Mucosa of rectum (tissue), 2 donors: ENCODE data around the gene SP3.

Experiments used
- H3K27ac ChIP-seq, 2 donors: one replicate each; pipeline ENCODE4 v1.7.0; 2013; ENCODE audit warnings: inconsistent platforms in 2 of 2, low read depth in 2 of 2, low read length in 2 of 2
- H3K27me3 ChIP-seq, 2 donors: one replicate each; pipeline ENCODE4 v1.7.0; 2013; ENCODE audit warnings: low read length in 2 of 2; ENCODE audit not compliant: control insufficient read depth in 2 of 2, insufficient read depth in 2 of 2
- H3K36me3 ChIP-seq, 2 donors: one replicate each; pipeline ENCODE4 v1.7.0; 2013; ENCODE audit warnings: low read length in 2 of 2; ENCODE audit not compliant: control insufficient read depth in 2 of 2, insufficient read depth in 2 of 2
- H3K4me1 ChIP-seq, 2 donors: one replicate each; pipeline ENCODE4 v1.7.0; 2013; ENCODE audit warnings: low read length in 2 of 2, mild to moderate bottlenecking in 1 of 2; ENCODE audit not compliant: control insufficient read depth in 2 of 2, insufficient read depth in 2 of 2
- H3K4me3 ChIP-seq, 2 donors: one replicate each; pipeline ENCODE4 v1.7.0; 2013; ENCODE audit warnings: low read length in 2 of 2
- H3K9ac ChIP-seq, 2 donors: one replicate each; pipeline ENCODE4 v1.7.0; 2013; ENCODE audit warnings: low read length in 2 of 2, low read depth in 1 of 2, mild to moderate bottlenecking in 1 of 2
- H3K9me3 ChIP-seq, 2 donors: one replicate each; pipeline ENCODE4 v1.7.0; 2013; ENCODE audit warnings: low read length in 2 of 2; ENCODE audit not compliant: control insufficient read depth in 2 of 2
- donor health status: healthy.
- donor health status: Normal muscosa, but diverticular disease.

SP3 gene

DNA sequence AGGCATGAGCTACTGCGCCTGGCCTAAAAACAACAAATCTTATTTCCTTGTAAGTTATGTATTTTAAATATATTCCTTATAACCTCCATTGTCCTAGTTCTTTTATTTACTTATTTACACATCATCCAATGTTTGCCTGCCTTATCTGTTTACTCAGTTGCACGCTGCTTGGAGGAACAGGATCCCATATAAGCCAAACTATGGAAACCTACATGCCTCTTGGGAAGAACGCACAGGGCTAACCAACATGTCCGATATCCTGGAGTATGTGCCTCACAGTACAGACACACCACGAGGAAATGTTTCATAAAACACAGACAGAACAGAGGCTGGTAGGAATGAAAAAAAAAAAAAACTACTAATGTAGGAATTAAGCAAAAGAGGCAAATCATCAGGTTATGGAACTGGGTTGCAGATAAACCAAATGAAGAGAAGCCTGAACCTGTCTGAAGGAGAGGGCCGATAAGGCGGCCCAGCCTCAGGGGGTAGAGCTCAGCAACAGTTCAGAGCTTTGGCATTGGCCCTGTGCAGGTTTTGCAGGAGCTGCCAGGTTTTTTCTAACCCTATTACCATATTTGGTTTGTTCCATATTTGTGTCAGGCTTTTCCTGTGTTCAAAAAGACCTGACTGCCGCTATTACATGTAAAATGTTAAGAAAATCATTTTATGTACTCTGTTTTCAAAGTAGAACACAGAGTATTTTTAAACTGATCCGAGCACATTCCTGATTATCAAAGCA, 19.9 kb upstream of the SP3 start:
- Histone ChIP-seq H3K9ac (no peak overlapping the region), H3K4me1 (peaks cover 4% of the 10 kb centered on the region in 2 donors), H3K4me3 (no peak overlapping the region), H3K27ac (no peak overlapping the region), H3K36me3 (no peaks in the 10 kb centered on the region), H3K27me3 (no peaks in the 10 kb centered on the region), H3K9me3 (no peaks in the 10 kb centered on the region)

DNA sequence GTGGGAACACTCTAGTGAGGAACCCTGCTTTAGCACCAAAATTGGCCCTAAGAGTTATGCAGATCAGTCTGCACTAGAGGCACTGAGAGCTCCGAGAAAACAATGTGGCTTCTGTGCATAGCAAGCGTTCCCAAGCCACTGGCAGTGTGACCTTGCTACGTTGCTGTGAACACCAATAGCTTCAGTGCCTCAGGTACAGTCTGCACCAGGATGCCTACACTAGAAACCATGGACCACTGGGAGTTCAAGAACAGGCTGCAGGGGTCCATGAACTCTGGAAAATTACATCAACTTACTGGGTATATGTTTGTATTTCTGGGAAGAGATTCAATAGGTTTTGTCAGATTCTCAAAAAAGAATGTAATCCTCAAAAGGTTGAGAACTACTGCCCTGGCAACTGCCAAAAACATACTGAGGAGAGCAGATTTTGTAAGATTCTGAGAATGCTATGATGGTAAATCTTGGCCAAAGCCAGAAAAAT, 18.3 kb upstream of the SP3 start:
- Histone ChIP-seq H3K27ac (no peak overlapping the region), H3K4me1 (peaks cover 4% of the 10 kb centered on the region in 2 donors), H3K9me3 (no peaks in the 10 kb centered on the region), H3K4me3 (no peak overlapping the region), H3K27me3 (no peaks in the 10 kb centered on the region), H3K9ac (no peak overlapping the region), H3K36me3 (no peaks in the 10 kb centered on the region)

DNA sequence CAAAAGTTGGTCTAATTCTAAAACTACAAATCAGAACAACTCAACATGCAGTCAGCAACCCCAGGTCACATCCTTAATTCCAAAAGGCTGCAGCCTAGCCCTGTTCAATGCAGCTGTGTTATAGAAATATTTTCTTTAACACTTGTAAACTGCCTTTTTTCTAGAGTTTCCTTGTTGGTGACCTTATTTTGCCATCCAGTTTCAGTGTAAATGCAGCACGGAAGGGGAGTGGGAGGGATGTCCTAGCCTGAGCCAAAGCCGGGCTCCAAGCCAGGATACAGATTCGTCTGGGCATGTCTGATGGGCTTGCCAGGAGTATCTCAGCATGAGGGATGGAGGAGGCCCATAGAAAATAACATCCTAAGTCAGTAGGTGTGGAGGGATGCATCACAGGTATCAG, 17.7 kb upstream of the SP3 start:
- H3K9ac ChIP-seq, result no peak overlapping the region
- no peaks in the 10 kb centered on the region for H3K36me3 ChIP-seq
- H3K9me3 ChIP-seq, result no peaks in the 10 kb centered on the region
- peaks cover 4% of the 10 kb centered on the region in 2 donors for H3K4me1 ChIP-seq
- no peak overlapping the region for H3K4me3 ChIP-seq
- H3K27me3 ChIP-seq, result no peaks in the 10 kb centered on the region
- H3K27ac ChIP-seq, result no peak overlapping the region

DNA sequence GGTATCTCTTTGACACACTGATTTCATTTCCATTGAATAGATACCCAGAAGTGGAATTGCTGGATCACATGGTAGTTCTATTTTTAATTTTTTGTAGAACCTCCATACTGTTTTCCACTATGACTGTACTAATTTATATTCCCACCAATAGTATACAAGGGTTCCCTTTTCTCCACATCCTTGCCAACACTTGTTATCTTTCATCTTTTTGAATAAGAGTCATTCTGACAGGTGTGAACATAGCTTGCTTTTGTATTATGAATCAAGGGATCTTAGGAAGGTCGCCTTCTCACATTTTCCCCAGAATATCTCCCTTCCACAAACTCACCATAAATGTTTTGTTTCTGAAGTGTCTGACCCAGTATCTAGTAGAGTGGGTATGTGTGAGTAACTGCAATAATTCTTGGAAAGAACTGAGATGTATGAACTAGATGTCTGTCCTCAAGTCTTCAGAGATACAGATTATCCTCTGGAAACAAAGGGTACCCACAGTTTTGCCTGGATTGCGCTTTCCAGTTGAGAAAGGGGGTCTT, 17.1 kb upstream of the SP3 start:
- Histone ChIP-seq H3K4me1 (peaks cover 4% of the 10 kb centered on the region in 2 donors), H3K9ac (no peak overlapping the region), H3K27ac (no peak overlapping the region), H3K9me3 (no peaks in the 10 kb centered on the region), H3K27me3 (no peaks in the 10 kb centered on the region), H3K4me3 (no peak overlapping the region), H3K36me3 (no peaks in the 10 kb centered on the region)

DNA sequence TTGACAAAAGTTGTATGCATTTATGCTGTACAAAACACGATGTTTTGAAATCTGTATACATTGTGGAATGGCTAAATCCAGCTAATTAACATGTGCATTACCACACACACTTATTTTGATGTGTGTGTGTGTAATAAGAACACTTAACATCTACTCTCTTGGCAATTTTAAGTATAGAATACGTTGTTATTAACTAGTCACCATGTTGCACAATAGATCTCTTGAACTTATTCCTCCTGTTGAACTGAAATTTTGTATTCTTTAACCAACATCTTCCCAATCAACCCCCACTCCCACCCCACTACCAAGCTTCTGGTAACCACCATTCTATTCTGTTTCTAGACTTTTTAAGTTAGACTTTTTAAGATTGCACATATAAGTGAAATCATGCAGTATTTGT, 16.3 kb upstream of the SP3 start:
- Histone ChIP-seq H3K27ac (no peak overlapping the region), H3K27me3 (no peaks in the 10 kb centered on the region), H3K9ac (no peak overlapping the region), H3K36me3 (no peaks in the 10 kb centered on the region), H3K4me3 (no peak overlapping the region), H3K4me1 (peaks cover 2 to 4% of the 10 kb centered on the region in 2 donors), H3K9me3 (no peaks in the 10 kb centered on the region)

DNA sequence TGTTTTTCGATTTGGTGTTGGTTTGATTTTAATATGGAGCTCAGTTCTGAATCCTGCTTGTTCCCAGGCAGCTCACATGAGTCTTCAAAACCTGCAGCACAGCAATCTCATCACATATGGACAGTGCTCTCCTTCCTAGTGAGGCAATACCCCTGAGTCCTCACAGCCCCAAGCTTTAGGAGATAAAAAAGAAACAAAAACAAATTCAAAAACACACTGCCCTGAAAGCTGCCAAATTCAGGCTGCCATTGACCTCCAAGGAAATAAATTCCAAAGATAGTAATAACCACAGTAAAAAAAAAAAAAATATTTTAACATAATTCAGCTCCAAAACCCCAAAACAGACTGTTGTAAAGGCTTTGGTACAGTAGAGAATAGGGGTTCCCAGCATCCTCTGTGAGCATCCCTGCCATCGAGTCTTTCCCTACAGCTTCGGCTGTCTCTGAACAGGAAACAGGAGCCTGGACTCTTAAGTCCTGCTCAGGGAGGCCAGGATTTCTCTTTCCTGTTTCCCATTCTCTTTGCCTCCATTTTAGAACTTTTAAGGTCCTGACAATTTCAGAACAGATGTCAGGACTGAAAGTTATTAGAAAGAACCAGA, 14.7 kb upstream of the SP3 start:
- Histone ChIP-seq H3K27ac (no peak overlapping the region), H3K27me3 (no peaks in the 10 kb centered on the region), H3K9me3 (no peaks in the 10 kb centered on the region), H3K36me3 (no peaks in the 10 kb centered on the region), H3K4me1 (no peaks in the 10 kb centered on the region), H3K9ac (no peak overlapping the region), H3K4me3 (no peak overlapping the region)

DNA sequence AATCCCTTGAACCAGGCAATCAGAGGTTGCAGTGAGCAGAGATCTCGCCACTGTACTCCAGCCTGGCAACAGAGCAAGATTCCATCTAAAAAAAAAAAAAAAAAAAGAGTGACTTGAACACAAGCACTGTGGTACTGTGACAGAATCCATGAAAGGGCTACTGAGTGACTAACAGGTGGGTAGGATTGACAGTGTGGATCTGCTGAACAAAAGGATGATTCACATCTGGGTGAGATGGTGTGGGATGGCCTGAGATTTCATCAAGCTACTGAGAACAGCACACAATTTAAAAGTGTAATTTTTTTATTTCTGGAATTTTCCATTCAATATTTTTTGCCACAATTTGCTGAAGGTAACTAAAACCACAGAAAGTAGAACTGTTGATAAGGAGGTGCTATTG, 13.3 kb upstream of the SP3 start:
- H3K4me3 ChIP-seq, result no peak overlapping the region
- H3K27me3 ChIP-seq, result no peaks in the 10 kb centered on the region
- H3K27ac ChIP-seq, result no peak overlapping the region
- no peaks in the 10 kb centered on the region for H3K9me3 ChIP-seq
- H3K9ac ChIP-seq, result no peak overlapping the region
- no peaks in the 10 kb centered on the region for H3K4me1 ChIP-seq
- H3K36me3 ChIP-seq, result no peaks in the 10 kb centered on the region

DNA sequence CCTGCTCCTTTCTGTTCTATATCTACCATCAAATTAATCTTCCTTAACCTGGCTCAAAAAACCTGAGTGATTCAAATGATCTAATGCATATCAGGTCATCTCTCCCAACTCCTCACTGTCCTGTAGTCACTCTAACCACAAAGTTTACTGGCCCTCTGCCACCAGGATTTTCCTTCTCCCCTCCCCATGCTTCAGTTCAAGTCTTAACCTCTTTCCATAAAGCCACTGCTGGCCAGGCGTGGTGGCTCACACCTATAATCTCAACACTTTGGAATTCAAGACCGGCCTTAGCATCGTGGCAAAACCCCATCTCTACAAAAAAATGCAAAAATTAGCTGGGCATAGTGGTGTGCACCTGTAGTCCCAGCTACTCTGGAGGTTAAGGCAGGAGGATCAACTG, 7.5 kb upstream of the SP3 start:
- Histone ChIP-seq H3K4me3 (no peak overlapping the region), H3K27ac (no peak overlapping the region), H3K9me3 (no peaks in the 10 kb centered on the region), H3K4me1 (no peaks in the 10 kb centered on the region), H3K9ac (no peak overlapping the region), H3K27me3 (no peaks in the 10 kb centered on the region), H3K36me3 (no peaks in the 10 kb centered on the region)

DNA sequence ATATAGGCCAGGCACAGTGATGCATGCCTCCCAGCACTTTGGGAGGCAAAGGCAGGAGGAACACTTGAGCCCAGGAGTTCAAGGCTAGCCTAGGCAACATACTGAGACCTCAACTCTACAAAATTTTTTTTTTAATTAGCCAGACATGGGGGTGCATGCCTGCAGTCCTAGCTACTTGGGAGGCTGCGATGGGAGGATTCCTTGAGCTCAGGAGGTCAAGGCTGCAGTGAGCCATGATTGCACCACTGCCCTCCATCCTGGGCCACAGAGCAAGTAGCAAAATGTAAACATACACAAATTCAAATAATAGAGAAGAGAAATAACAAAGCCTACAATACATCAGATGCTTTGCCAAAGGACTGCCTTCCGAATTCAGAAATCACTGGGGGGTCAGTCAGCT, 7.0 kb upstream of the SP3 start:
- H3K36me3 ChIP-seq, result no peaks in the 10 kb centered on the region
- no peak overlapping the region for H3K4me3 ChIP-seq
- H3K9ac ChIP-seq, result no peak overlapping the region
- peaks cover 0 to under 1% of the 10 kb centered on the region in 2 donors for H3K4me1 ChIP-seq
- H3K9me3 ChIP-seq, result no peaks in the 10 kb centered on the region
- no peak overlapping the region for H3K27ac ChIP-seq
- H3K27me3 ChIP-seq, result no peaks in the 10 kb centered on the region

DNA sequence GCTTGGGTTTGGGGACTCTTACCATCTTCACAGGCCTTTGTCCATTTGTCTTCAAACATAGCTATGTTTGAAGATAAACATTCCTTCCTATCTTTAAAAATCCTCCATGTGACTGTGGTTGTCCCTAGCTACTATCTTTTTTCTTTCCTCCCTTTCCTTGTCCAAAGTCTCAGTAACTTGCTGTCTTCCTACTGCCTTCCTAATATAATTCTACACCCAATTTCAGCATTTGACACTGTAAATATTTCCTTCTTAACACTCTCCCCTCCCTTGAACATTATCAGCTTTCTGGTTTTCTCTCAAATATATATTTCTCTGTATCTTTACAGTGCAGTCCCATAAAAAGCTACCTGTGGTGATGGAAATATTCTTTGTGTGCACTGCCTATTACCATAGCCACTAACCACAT, 5.3 kb upstream of the SP3 start:
- Histone ChIP-seq H3K27ac (no peak overlapping the region), H3K4me1 (peaks cover 10 to 14% of the 10 kb centered on the region in 2 donors), H3K9me3 (no peaks in the 10 kb centered on the region), H3K36me3 (no peaks in the 10 kb centered on the region), H3K27me3 (no peaks in the 10 kb centered on the region), H3K4me3 (no peak overlapping the region), H3K9ac (no peak overlapping the region)
